Tibial artery (tissue), 4 donors: Measurements from ENCODE around the gene ID3.
A peak's percentile ranks its signal among the peaks of the same experiment; 100 is the strongest.
"Not testable (repeated sequence)": the region's sequence is repeated elsewhere in the genome, so short reads cannot be mapped to it uniquely, and the experiment has no call there.

Experiments used
- DNase-seq, 2 donors: peaks; one replicate each; pipeline ENCODE4 v3.0.0-alpha.2; 2019
- H3K27ac ChIP-seq, 2 donors: fragments of 200-600 bp; sonication (generic) in 1 of 2; 1 replicate in 1 of 2; 2 replicates in 1 of 2; pipeline ENCODE4 v1.5.1; 2018 to 2019; ENCODE audit warnings: mild to moderate bottlenecking in 1 of 2
- H3K27me3 ChIP-seq, 2 donors: fragments of 200-600 bp; sonication (generic) in 1 of 2; one replicate each; pipeline versions ENCODE4 v1.5.1 to v1.6.0; 2016 to 2019
- H3K36me3 ChIP-seq, 3 donors: fragments of 200-600 bp; sonication (generic) in 2 of 3; one replicate each; pipeline ENCODE4 v1.5.1; 2016 to 2019; ENCODE audit warnings: mild to moderate bottlenecking in 2 of 3
- H3K4me1 ChIP-seq, 4 donors: fragments of 200-600 bp; sonication (generic) in 2 of 4; 1 replicate in 3 of 4; 2 replicates in 1 of 4; pipeline ENCODE4 v1.5.1; 2016 to 2019
- H3K4me3 ChIP-seq, 2 donors: fragments of 200-600 bp; sonication (generic) in 1 of 2; 1 replicate in 1 of 2; 2 replicates in 1 of 2; pipeline ENCODE4 v1.5.1; 2018 to 2019; ENCODE audit warnings: mild to moderate bottlenecking in 2 of 2
- H3K9me3 ChIP-seq, 3 donors: fragments of 200-600 bp; sonication (generic) in 1 of 3; one replicate each; pipeline ENCODE4 v1.5.1; 2016 to 2019
- CTCF ChIP-seq, 2 experiments: fragments of 200-600 bp in 1 of 2; fragments of 450-650 bp in 1 of 2; IDR thresholded peaks; one replicate each; pipeline ENCODE4 v1.5.1; 2017 to 2019; ENCODE audit warnings: antibody characterized with exemption in 2 of 2, mild to moderate bottlenecking in 1 of 2, moderate library complexity in 1 of 2
- intact Hi-C: fragments of 100-400 bp; cut with DNase I; formaldehyde crosslinking; loops from one replicate; pipeline ENCODE4 v1.15.0; 2023; ENCODE audit warnings: low total_unique reads

ID3 gene

GRCh38 chr1:23590058-23590783, 30.9 kb upstream of the ID3 start:
- Histone ChIP-seq H3K27ac (no peak overlapping the region), H3K9me3 (no peaks in the 10 kb centered on the region), H3K4me1 (peaks cover 0 to 7% (median 2%) of the 10 kb centered on the region in 4 donors), H3K36me3 (no peaks in the 10 kb centered on the region), H3K27me3 (no peaks in the 10 kb centered on the region), H3K4me3 (no peak overlapping the region)
- intact Hi-C loops: no loop called here
- DNase-seq: no peak
- no peak for TF ChIP-seq CTCF (IDR thresholded peaks at IDR 0.05)

- H3K27me3 ChIP-seq: no peaks in the 10 kb centered on the region
- TF ChIP-seq CTCF (IDR thresholded peaks at IDR 0.05): no peak
- no peak overlapping the region for H3K27ac ChIP-seq
- intact Hi-C loops: no loop called here
- H3K36me3 ChIP-seq: no peaks in the 10 kb centered on the region
- no peaks in the 10 kb centered on the region for H3K9me3 ChIP-seq
- H3K4me1 ChIP-seq: peaks cover 0 to 7% (median 2%) of the 10 kb centered on the region in 4 donors
- H3K4me3 ChIP-seq: no peak overlapping the region
- DNase-seq: no peak
Measured at GRCh38 chr1:23589585-23589986, 30.3 kb upstream of the ID3 start.

- H3K9me3 ChIP-seq: no peaks in the 10 kb centered on the region
- H3K4me3 ChIP-seq: no peak overlapping the region
- peaks cover 0 to 7% (median 2%) of the 10 kb centered on the region in 4 donors for H3K4me1 ChIP-seq
- H3K36me3 ChIP-seq: no peaks in the 10 kb centered on the region
- intact Hi-C loops: no loop called here
- H3K27me3 ChIP-seq: no peaks in the 10 kb centered on the region
- TF ChIP-seq CTCF (IDR thresholded peaks at IDR 0.05): no peak
- DNase-seq: no peak
- H3K27ac ChIP-seq: no peak overlapping the region
Measured at GRCh38 chr1:23588749-23589548, 29.6 kb upstream of the ID3 start.

GRCh38 chr1:23585321-23586022, 26.2 kb upstream of the ID3 start:
- Histone ChIP-seq H3K36me3 (no peaks in the 10 kb centered on the region), H3K4me3 (no peak overlapping the region), H3K27me3 (no peaks in the 10 kb centered on the region), H3K27ac (no peak overlapping the region), H3K4me1 (peaks cover 0 to 22% (median 8%) of the 10 kb centered on the region in 4 donors), H3K9me3 (no peaks in the 10 kb centered on the region)
- intact Hi-C loops: no loop called here
- DNase-seq: peak in 1 of 2 donors; percentile 38
- TF ChIP-seq CTCF (IDR thresholded peaks at IDR 0.05): no peak

- H3K9me3 ChIP-seq, H3K4me3 ChIP-seq, H3K27me3 ChIP-seq, intact Hi-C loops, DNase-seq, H3K36me3 ChIP-seq: not testable (repeated sequence)
- peak overlapping the region in 1 of 2 donors; percentile 94 for H3K27ac ChIP-seq
- peaks cover 0 to 40% (median 13%) of the 10 kb centered on the region in 4 donors for H3K4me1 ChIP-seq
Measured at GRCh38 chr1:23583727-23584126, 24.4 kb upstream of the ID3 start.
